Measurements from ENCODE around the gene SNX13. TPM values are rescaled to one million over a fixed set of nuclear protein-coding genes. Genes with fewer than 3 reads are reported as not detected.

SNX13 gene, protein sequence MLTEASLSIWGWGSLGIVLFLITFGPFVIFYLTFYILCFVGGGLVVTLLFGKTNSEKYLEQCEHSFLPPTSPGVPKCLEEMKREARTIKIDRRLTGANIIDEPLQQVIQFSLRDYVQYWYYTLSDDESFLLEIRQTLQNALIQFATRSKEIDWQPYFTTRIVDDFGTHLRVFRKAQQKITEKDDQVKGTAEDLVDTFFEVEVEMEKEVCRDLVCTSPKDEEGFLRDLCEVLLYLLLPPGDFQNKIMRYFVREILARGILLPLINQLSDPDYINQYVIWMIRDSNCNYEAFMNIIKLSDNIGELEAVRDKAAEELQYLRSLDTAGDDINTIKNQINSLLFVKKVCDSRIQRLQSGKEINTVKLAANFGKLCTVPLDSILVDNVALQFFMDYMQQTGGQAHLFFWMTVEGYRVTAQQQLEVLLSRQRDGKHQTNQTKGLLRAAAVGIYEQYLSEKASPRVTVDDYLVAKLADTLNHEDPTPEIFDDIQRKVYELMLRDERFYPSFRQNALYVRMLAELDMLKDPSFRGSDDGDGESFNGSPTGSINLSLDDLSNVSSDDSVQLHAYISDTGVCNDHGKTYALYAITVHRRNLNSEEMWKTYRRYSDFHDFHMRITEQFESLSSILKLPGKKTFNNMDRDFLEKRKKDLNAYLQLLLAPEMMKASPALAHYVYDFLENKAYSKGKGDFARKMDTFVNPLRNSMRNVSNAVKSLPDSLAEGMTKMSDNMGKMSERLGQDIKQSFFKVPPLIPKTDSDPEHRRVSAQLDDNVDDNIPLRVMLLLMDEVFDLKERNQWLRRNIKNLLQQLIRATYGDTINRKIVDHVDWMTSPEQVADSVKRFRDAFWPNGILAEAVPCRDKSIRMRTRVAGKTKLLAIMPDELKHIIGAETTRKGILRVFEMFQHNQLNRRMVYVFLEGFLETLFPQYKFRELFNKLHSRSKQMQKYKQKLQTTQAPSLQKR
- 53.2 and 59.7 TPM in 2 replicates for total RNA-seq (2014; rRNA removed; shearing (Covaris generic); ENCODE audit: low replicate concordance)

DNA sequence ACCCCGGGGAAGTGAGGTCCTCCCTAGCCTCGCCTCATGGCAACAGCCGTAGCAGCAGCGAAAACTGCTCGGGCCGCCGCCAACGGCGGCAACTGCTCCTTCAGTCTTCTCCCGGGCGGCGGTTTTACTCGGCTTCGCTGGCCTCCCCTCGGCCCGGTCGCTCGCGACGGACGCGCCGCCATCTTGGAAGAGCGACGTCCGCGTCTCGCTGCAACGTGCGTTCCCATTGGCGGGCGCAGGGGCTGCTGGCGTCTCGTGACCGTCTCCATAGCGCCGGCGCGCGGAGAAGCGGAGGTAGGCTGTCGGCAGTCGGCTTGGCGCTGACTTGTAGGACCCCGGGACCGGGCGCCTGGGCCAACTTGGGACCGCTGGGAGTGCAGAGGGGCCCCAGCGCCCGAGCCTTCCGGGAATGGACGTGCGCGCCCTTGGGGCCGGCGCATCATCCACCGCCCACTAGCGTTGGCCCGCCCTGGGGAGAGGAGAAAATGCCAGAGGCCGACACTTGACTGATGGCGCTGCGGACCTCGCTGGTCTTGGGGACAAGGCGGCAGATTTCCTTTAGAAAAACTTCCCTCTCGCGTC is at the start of gene SNX13:
TSS of gene SNX13 (minus strand) at position 193 of the 582 bp plus-strand sequence. CDS start 199 bp downstream, outside the sequence.
- Histone ChIP-seq H3K9me2 (replicated peaks; ENCODE audit: insufficient read depth, low read length) (no peaks in the 10 kb centered on the region), H3K4me2 (ENCODE audit: low read depth, low read length, poor library complexity, severe bottlenecking) (peak within 1 kb of the TSS; percentile 88), H3K27ac (ENCODE audit: low read length) (peak within 1 kb of the TSS; percentile 96), H3K79me2 (ENCODE audit: low read length) (peaks cover 50% of the 10 kb centered on the region), H4K20me1 (ENCODE audit: insufficient read depth, low read depth, low read length) (no peaks in the 10 kb centered on the region), H3K9me3 (ENCODE audit: low read length) (no peaks in the 10 kb centered on the region), H3K9ac (ENCODE audit: low read length) (peak within 1 kb of the TSS; percentile 96), H2AFZ (ENCODE audit: low read length) (peak within 1 kb of the TSS; percentile 79; the same call in 1 of the 2 replicates), H3K4me3 (ENCODE audit: low read length) (peak within 1 kb of the TSS; percentile 83), H3K27me3 (ENCODE audit: low read length) (no peaks in the 10 kb centered on the region), H3K36me3 (ENCODE audit: insufficient read depth, low read length) (peaks cover 11% of the 10 kb centered on the region), H3K4me1 (ENCODE audit: low read length) (peaks cover 51% of the 10 kb centered on the region)
- DNase-seq, result peak; percentile 97

DNA sequence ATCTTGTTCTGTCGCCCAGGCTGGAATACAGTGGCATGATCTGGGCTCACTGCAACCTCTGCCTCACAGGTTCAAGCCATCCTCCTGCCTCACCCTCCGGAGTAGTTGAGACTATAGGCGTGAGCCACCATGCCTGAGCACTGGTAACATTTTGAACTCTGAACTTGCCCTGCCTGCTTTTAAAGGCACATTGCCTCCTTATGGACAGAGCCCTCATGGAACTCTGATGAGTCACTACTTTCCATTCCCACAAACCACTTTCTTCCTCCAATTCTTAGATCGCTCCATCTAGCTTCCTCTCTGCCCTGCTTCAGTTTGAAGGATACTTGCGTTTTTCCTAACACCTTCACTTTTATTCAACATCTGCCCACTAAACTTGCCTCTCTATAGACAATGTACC is 49.3 kb upstream of the SNX13 start:
- Histone ChIP-seq H3K36me3 (ENCODE audit: insufficient read depth, low read length) (no peaks in the 10 kb centered on the region), H3K4me3 (ENCODE audit: low read length) (no peak overlapping the region), H3K4me2 (ENCODE audit: low read depth, low read length, poor library complexity, severe bottlenecking) (no peak overlapping the region), H4K20me1 (ENCODE audit: insufficient read depth, low read depth, low read length) (no peaks in the 10 kb centered on the region), H3K9me2 (replicated peaks; ENCODE audit: insufficient read depth, low read length) (no peaks in the 10 kb centered on the region), H2AFZ (ENCODE audit: low read length) (no peak overlapping the region), H3K27ac (ENCODE audit: low read length) (no peak overlapping the region), H3K4me1 (ENCODE audit: low read length) (no peaks in the 10 kb centered on the region), H3K9me3 (ENCODE audit: low read length) (no peaks in the 10 kb centered on the region), H3K79me2 (ENCODE audit: low read length) (no peaks in the 10 kb centered on the region), H3K27me3 (ENCODE audit: low read length) (no peaks in the 10 kb centered on the region), H3K9ac (ENCODE audit: low read length) (no peak overlapping the region)
- no peak for DNase-seq

DNA sequence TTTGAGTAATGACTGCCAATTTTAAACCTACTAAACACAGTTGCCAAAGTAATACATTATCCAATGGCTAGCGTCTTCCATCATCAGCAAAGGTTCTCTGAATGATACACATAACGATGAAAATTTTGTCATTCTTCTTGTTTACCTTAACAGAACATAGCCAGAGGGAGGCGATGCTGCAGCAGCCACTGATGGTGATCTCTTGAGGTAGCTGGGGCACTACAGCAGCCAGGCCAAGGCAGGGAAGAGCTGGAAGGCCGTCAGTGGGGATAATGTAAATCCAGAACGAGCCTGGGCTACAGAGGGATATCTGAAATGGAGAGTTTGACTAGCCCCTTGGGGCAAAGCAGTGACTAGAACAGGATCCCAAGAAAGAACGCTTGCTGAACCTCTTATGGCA is 48.6 kb upstream of the SNX13 start:
- no peaks in the 10 kb centered on the region for H3K9me2 ChIP-seq (replicated peaks; ENCODE audit: insufficient read depth, low read length)
- no peak overlapping the region for H3K4me2 ChIP-seq (ENCODE audit: low read depth, low read length, poor library complexity, severe bottlenecking)
- no peak overlapping the region for H3K27ac ChIP-seq (ENCODE audit: low read length)
- no peak overlapping the region for H3K9ac ChIP-seq (ENCODE audit: low read length)
- DNase-seq, result no peak
- H3K79me2 ChIP-seq (ENCODE audit: low read length), result no peaks in the 10 kb centered on the region
- no peak overlapping the region for H3K4me3 ChIP-seq (ENCODE audit: low read length)
- H2AFZ ChIP-seq (ENCODE audit: low read length), result no peak overlapping the region
- H3K4me1 ChIP-seq (ENCODE audit: low read length), result peaks cover 4% of the 10 kb centered on the region
- H3K36me3 ChIP-seq (ENCODE audit: insufficient read depth, low read length), result no peaks in the 10 kb centered on the region
- no peaks in the 10 kb centered on the region for H4K20me1 ChIP-seq (ENCODE audit: insufficient read depth, low read depth, low read length)
- no peaks in the 10 kb centered on the region for H3K9me3 ChIP-seq (ENCODE audit: low read length)
- H3K27me3 ChIP-seq (ENCODE audit: low read length), result no peaks in the 10 kb centered on the region

DNA sequence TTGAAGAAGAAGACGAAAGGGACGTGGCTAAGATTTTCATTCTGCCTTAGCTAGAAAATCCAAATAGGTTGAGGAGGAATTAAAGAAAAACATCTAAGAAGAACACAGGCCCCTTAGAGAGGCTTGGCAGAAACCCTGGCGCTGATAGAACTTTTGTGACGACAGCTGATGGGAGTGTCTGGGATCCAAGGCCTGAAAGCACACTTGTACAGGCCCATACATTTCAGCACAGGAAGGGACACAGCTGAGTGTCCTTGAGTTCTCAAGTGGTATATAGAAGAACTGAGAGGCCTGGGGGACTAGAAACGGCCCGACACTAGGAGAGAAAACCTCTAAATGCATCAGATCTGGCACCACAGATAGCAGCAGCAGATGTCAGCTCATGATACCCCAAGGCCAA is 47.8 kb upstream of the SNX13 start:
- H3K9me3 ChIP-seq (ENCODE audit: low read length), result no peaks in the 10 kb centered on the region
- no peaks in the 10 kb centered on the region for H3K36me3 ChIP-seq (ENCODE audit: insufficient read depth, low read length)
- no peaks in the 10 kb centered on the region for H3K79me2 ChIP-seq (ENCODE audit: low read length)
- no peaks in the 10 kb centered on the region for H3K9me2 ChIP-seq (replicated peaks; ENCODE audit: insufficient read depth, low read length)
- H3K27ac ChIP-seq (ENCODE audit: low read length), result no peak overlapping the region
- no peak overlapping the region for H3K9ac ChIP-seq (ENCODE audit: low read length)
- H3K4me3 ChIP-seq (ENCODE audit: low read length), result no peak overlapping the region
- no peak overlapping the region for H3K4me2 ChIP-seq (ENCODE audit: low read depth, low read length, poor library complexity, severe bottlenecking)
- peaks cover 11% of the 10 kb centered on the region for H3K4me1 ChIP-seq (ENCODE audit: low read length)
- H4K20me1 ChIP-seq (ENCODE audit: insufficient read depth, low read depth, low read length), result no peaks in the 10 kb centered on the region
- H3K27me3 ChIP-seq (ENCODE audit: low read length), result no peaks in the 10 kb centered on the region
- H2AFZ ChIP-seq (ENCODE audit: low read length), result no peak overlapping the region
- no peak for DNase-seq

DNA sequence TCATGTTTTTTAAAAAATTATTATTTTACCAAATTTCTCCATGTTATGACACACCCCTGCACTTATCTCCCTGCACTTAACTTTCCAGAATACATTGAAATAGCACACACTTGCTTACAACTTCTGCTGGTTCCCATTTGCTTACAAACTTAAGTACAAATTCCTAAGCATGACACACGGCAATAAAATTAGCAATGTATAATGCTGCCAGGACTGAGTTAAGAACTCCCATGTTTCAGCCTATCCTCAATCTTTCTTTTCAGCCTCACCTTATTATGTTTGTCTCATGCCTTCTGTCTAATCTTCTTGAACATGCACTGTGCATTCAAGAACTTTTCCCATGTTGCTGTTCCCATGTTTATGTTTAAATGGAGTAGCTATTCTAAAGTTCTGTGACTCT is 46.6 kb upstream of the SNX13 start:
- Histone ChIP-seq H4K20me1 (ENCODE audit: insufficient read depth, low read depth, low read length) (no peaks in the 10 kb centered on the region), H3K9ac (ENCODE audit: low read length) (no peak overlapping the region), H3K4me3 (ENCODE audit: low read length) (no peak overlapping the region), H3K4me1 (ENCODE audit: low read length) (peaks cover 13% of the 10 kb centered on the region), H3K9me2 (replicated peaks; ENCODE audit: insufficient read depth, low read length) (no peaks in the 10 kb centered on the region; the same call in 1 of the 2 replicates), H3K79me2 (ENCODE audit: low read length) (no peaks in the 10 kb centered on the region), H3K9me3 (ENCODE audit: low read length) (no peaks in the 10 kb centered on the region), H3K36me3 (ENCODE audit: insufficient read depth, low read length) (no peaks in the 10 kb centered on the region), H3K27me3 (ENCODE audit: low read length) (no peaks in the 10 kb centered on the region), H3K4me2 (ENCODE audit: low read depth, low read length, poor library complexity, severe bottlenecking) (no peak overlapping the region), H3K27ac (ENCODE audit: low read length) (no peak overlapping the region), H2AFZ (ENCODE audit: low read length) (peak overlapping the region; percentile 18; the same call in 1 of the 2 replicates)
- DNase-seq, result no peak

DNA sequence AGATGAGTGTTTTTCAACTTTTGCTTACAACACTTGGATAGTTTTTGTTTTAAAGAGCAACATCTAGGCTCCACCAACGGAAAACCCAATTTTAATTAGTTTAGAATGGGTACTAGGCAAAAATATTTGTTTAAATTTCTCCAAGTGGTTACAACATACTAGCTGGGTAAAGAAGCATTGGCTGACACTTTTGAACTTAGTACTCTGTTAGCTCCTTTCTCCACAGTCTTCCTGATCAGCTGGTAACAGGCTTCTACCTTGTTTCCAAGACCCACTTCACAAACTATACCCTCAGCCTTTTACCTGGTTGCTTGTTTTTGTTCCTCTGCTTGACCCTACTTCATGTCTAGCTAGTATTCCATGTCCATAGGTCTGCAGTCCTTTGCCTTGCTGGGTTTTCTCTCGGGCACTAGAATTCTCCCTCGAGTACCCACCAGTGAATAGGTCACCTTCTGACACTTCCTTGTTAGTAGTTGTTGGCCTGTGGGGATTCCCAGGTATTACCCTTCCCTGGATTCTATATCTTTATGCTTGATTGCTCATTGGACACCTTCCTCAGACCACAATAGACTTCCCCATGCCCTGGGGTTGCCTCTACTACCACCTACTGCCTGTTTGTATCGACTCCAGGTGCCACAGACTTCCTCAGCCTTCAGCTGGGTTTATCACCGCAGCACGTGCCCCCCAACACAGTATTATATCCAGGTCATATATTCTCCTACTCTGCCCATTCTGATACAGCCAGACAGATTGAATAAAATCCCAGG is 45.4 kb upstream of the SNX13 start:
- Histone ChIP-seq H3K4me2 (ENCODE audit: low read depth, low read length, poor library complexity, severe bottlenecking) (no peak overlapping the region), H3K27ac (ENCODE audit: low read length) (no peak overlapping the region), H3K9me2 (replicated peaks; ENCODE audit: insufficient read depth, low read length) (no peaks in the 10 kb centered on the region; the same call in 1 of the 2 replicates), H3K4me3 (ENCODE audit: low read length) (no peak overlapping the region), H3K79me2 (ENCODE audit: low read length) (no peaks in the 10 kb centered on the region), H2AFZ (ENCODE audit: low read length) (no peak overlapping the region), H3K9ac (ENCODE audit: low read length) (no peak overlapping the region), H3K4me1 (ENCODE audit: low read length) (peaks cover 13% of the 10 kb centered on the region), H3K27me3 (ENCODE audit: low read length) (no peaks in the 10 kb centered on the region), H3K9me3 (ENCODE audit: low read length) (no peaks in the 10 kb centered on the region), H3K36me3 (ENCODE audit: insufficient read depth, low read length) (no peaks in the 10 kb centered on the region), H4K20me1 (ENCODE audit: insufficient read depth, low read depth, low read length) (no peaks in the 10 kb centered on the region)
- DNase-seq, result no peak

DNA sequence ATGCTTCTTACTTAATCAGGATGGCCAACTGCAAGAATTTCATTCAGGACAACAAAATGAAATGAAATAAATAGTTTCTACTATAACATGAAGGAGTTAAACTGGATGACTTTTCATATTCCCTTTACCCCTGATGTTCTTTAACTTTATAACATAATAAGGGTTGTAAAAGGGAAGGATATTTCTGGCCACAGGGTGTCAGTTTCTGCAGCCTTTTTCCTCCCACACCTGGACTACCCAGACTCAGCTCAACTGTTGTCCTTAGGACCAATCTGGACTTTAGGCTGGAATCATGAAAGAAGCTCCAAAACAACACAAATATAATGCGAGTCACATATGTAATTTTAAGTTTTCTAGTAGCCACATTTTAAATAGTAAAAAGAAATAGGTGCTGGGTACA is 44.0 kb upstream of the SNX13 start:
- Histone ChIP-seq H3K9me3 (ENCODE audit: low read length) (no peaks in the 10 kb centered on the region), H3K79me2 (ENCODE audit: low read length) (no peaks in the 10 kb centered on the region), H3K27me3 (ENCODE audit: low read length) (no peaks in the 10 kb centered on the region), H3K9ac (ENCODE audit: low read length) (no peak overlapping the region), H4K20me1 (ENCODE audit: insufficient read depth, low read depth, low read length) (no peaks in the 10 kb centered on the region), H3K4me3 (ENCODE audit: low read length) (no peak overlapping the region), H3K9me2 (replicated peaks; ENCODE audit: insufficient read depth, low read length) (no peaks in the 10 kb centered on the region; the same call in 1 of the 2 replicates), H3K27ac (ENCODE audit: low read length) (no peak overlapping the region), H3K36me3 (ENCODE audit: insufficient read depth, low read length) (no peaks in the 10 kb centered on the region), H3K4me2 (ENCODE audit: low read depth, low read length, poor library complexity, severe bottlenecking) (peak overlapping the region; percentile 6), H2AFZ (ENCODE audit: low read length) (no peak overlapping the region), H3K4me1 (ENCODE audit: low read length) (peaks cover 13% of the 10 kb centered on the region)
- DNase-seq, result no peak
